GM18951 (cell line): Measurements from ENCODE around the gene XYLT1.
"Not testable (repeated sequence)": the region's sequence is repeated elsewhere in the genome, so short reads cannot be mapped to it uniquely, and the experiment has no call there.

ENCODE experiments used
- POLR2A ChIP-seq: IDR thresholded peaks from 4 replicates; pipeline ENCODE4 v1.6.1; 2011; ENCODE audit warnings: mild to moderate bottlenecking; ENCODE audit not compliant: insufficient read length, insufficient read depth; ENCODE audit errors: extremely low read depth
- in situ Hi-C: fragments of 300-500 bp; cut with MboI; formaldehyde crosslinking; loops from one replicate; pipeline ENCODE4 v1.12.0; 2022; ENCODE audit warnings: low sequenced_read_pairs, mixed read lengths, inconsistent platforms; ENCODE audit not compliant: unreplicated experiment

Gene XYLT1, protein sequence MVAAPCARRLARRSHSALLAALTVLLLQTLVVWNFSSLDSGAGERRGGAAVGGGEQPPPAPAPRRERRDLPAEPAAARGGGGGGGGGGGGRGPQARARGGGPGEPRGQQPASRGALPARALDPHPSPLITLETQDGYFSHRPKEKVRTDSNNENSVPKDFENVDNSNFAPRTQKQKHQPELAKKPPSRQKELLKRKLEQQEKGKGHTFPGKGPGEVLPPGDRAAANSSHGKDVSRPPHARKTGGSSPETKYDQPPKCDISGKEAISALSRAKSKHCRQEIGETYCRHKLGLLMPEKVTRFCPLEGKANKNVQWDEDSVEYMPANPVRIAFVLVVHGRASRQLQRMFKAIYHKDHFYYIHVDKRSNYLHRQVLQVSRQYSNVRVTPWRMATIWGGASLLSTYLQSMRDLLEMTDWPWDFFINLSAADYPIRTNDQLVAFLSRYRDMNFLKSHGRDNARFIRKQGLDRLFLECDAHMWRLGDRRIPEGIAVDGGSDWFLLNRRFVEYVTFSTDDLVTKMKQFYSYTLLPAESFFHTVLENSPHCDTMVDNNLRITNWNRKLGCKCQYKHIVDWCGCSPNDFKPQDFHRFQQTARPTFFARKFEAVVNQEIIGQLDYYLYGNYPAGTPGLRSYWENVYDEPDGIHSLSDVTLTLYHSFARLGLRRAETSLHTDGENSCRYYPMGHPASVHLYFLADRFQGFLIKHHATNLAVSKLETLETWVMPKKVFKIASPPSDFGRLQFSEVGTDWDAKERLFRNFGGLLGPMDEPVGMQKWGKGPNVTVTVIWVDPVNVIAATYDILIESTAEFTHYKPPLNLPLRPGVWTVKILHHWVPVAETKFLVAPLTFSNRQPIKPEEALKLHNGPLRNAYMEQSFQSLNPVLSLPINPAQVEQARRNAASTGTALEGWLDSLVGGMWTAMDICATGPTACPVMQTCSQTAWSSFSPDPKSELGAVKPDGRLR

DNA sequence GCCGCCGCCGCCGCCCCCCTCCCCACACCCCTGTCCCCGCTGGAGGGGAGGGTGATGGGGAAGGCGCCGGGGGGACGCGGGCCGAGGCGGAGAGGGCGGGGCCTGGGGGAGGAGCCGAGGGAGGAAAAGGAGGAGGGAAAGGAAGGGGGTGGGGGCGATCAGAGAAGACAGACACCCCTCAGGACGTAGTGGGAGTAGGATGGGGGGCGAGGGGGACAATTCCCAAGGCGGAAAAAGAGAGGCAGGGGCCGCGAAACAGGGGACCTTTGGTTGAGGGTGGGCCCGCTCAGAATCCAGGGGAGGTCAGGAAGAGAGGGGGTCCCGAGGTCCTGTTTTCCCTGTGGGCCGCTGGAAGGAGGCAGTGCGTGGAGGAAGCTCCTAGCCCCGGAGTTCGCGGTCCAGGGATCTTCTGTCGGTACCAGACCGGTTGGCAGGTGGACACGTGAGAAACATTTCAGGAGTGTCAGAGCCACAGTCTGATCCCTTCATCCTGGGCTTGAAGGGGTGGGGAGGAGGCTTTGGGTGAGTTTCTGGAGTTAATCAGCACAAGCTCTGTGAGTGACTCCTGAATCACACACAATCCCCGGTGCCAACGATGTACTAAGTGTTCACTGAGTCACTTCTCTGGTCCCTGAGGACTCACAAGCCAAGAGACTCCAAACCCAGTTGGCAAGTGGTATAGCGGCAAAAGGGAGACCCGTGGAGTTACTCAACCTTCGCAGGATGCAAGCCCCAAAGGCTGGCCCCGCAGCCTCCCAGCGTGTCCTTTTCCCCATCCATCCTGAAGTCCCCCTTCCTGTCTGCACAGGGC lies at the start of gene XYLT1:
Gene XYLT1, minus strand, starts transcription at position 53 of the 811 bp plus-strand sequence. CDS start 164 bp downstream, outside the sequence.
- in situ Hi-C loops, result loop anchor here (25.0 kb wide), 1 partner anchor 609 kb away; no protein-coding TSS in a partner anchor

DNA sequence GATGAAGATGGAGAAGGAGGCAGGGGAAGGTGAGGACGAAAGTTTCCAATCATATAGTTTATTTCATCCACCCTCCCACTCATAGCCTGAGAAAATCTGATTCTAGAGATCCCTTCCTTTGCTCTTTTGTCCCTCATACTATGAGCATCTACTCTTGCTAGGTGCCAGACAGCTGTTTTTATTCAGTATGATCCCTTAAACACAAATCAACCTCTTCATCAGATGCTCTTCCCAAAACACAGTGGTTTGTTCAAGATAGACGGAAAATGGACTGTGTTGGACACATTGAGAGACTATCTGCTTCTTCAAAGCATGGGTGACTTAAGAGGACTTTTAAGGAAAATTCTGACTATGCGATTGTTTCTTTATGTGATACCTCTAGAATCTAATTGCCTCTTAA lies 49.4 kb upstream of the XYLT1 start:
- in situ Hi-C loops, result no loop called here
- TF ChIP-seq POLR2A, result no peak

More for the DNA sequence above, at the start of gene XYLT1:
- no peak for TF ChIP-seq POLR2A

GRCh38 chr16:17519101-17519955 lies 48.6 kb upstream of the XYLT1 start:
- in situ Hi-C loops, result no loop called here
- no peak for TF ChIP-seq POLR2A

DNA sequence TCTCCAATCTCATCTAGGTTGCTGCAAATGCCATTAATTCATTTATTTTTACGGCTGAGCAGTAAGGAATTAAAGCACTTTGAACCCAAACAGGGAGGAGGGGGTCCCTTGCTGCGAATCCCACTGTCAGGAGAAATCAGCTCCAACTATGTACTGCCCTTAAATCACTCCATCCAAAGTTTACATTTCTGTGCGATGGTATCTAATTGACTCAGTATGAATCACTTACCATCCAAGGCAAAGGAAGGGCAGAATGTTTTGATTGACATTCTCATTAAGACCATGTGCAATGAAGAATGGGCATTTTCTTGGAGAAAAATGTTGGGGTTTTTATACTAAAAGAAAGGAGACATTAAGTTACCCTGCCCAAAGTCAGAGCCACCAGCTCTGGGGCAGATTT lies 47.7 kb upstream of the XYLT1 start:
- TF ChIP-seq POLR2A, result no peak
- in situ Hi-C loops, result no loop called here

DNA sequence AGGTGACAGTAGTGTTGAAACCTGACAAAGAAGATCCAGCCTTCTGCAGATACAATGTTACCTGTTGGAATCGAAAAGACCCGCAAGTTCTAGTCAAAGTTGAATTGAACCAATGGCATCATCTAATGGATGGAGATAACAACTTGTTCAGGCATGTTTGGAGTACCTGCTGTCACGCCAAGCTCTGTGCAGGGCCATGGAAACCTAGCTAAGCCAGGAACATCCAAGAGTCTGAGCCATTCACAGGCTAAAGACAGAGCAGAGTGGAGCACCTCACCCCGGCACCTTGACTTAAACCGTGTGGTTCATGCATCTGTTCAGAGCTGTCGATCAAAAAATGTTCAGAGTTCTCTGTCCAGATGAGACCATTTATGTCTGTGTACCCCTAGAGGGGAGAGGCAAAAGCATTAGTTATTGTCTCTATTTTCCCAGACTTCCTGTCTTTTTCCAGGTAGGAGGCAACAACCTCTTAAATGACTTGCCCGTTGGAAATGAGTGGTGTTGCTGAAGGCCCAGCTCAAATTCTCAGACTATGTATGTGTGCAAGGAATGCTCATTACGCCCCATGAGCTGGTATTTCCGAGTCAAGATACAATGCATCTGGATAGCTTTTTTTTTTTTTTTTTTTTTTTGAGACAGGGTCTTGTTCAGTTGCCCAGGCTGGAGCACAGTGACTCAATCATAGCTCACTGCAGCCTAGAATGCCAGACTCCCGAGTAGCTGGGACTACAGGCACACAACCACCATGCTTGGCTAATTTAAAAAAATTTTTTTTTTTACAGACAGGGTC lies 44.9 kb upstream of the XYLT1 start:
- in situ Hi-C loops, result no loop called here
- no peak for TF ChIP-seq POLR2A

DNA sequence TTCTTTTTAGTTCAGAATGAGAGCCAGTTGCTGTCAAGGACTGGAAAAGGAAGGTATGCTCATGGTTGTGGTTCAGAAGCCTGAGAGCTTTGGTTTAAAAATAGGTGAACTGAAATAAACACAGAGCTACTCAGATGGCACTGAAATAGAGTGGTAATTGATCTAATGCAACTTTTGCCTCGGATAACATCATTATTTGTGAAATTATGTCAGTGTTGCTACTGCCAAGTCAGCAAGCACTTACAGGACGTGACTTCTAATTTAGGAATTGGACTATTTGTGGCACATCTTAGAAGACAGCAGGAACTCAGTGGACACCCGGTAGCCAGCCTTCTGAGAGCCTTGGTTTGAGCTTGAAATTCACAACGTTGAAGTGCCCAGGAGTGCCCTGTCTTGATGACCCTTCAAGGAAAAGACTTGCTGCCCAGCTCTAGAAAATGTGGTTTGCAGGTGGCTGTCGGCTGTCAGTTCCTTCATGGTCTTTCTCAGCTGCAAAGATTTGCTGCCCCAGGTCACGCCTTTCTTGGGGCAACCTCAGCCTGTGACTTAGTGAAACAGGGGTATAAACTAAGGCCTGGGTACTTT lies 42.0 kb upstream of the XYLT1 start:
- TF ChIP-seq POLR2A, result no peak
- in situ Hi-C loops, result no loop called here

- TF ChIP-seq POLR2A, result no peak
- in situ Hi-C loops, result no loop called here
These were observed 40.6 kb upstream of the XYLT1 start for GRCh38 chr16:17511340-17511739.

GRCh38 chr16:17510567-17510966 lies 39.8 kb upstream of the XYLT1 start:
- TF ChIP-seq POLR2A, result no peak
- in situ Hi-C loops, result no loop called here

DNA sequence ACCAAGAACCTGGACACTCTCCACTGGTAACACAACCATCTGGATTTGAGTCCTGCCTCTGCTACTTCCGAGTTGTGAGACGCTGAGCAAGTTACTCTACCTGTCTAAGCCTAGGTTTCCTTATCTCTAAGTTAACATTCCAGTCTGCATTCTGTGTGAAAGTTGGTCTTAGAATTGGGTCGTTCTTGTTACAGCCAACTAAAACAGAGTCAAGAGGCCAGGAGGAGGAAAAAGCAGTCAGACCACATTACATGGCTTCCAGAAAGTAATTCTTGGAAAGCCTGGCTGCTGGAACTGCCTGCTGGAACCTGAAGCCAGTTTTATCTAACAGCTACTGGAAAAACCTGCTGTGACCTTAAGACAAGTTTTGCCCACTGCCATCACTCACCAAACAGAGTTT lies 38.4 kb upstream of the XYLT1 start:
- in situ Hi-C loops, result no loop called here
- TF ChIP-seq POLR2A, result no peak

DNA sequence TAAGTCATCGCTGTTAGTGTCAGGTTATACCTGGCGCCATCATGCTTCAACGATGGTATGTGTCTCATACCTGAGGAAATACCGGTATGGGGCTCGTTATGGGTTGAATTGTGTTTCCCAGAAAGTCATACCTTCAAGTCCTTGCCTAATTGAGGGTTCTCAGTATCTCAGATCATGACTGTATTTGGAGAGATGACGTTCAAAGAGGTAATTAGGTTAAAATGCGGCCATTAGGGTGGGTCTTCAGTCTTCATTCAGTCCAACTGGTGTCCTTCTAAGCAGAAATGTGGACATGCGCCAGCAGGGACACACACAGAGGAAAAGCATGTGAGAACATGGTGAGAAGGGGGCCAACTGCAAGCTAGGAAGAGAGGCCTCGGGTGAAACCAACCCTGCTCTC lies 37.5 kb upstream of the XYLT1 start:
- TF ChIP-seq POLR2A, result no peak
- in situ Hi-C loops, result no loop called here

DNA sequence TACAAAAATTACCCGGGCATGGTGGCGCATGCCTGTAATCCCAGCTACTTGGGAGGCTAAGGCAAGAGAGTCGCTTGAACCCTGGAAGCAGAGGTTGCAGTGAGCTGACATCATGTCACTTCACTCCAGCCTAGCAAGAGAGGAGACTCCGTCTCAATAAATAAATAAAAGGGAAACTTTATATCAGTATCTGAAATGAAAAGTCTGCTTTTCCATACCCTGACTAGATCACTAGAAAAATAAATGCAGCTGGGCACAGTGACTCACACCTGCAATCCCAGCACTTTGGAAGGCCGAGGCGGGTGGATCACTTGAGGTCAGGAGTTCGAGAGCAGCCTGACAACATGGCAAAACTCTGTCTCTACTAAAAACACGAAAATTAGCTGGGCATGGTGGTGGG lies 36.8 kb upstream of the XYLT1 start:
- in situ Hi-C loops, result not testable (repeated sequence)

DNA sequence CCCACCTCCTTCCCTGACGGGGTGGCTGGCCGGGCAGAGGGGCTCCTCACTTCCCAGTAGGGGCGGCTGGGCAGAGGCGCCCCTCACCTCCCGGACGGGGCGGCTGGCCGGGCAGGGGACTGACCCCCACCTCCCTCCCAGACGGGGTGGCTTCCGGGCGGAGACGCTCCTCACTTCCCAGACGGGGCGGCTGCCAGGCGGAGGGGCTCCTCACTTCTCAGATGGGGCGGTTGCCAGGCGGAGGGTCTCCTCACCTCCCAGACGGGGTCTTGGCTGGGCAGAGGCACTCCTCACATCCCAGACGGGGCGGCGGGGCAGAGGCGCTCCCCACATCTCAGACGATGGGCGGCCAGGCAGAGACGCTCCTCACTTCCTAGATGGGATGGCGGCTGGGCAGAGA lies 35.1 kb upstream of the XYLT1 start:
- in situ Hi-C loops, result not testable (repeated sequence)
